ENCODE results near the gene SHMT2.

- TF ChIP-seq, protein P1, sequence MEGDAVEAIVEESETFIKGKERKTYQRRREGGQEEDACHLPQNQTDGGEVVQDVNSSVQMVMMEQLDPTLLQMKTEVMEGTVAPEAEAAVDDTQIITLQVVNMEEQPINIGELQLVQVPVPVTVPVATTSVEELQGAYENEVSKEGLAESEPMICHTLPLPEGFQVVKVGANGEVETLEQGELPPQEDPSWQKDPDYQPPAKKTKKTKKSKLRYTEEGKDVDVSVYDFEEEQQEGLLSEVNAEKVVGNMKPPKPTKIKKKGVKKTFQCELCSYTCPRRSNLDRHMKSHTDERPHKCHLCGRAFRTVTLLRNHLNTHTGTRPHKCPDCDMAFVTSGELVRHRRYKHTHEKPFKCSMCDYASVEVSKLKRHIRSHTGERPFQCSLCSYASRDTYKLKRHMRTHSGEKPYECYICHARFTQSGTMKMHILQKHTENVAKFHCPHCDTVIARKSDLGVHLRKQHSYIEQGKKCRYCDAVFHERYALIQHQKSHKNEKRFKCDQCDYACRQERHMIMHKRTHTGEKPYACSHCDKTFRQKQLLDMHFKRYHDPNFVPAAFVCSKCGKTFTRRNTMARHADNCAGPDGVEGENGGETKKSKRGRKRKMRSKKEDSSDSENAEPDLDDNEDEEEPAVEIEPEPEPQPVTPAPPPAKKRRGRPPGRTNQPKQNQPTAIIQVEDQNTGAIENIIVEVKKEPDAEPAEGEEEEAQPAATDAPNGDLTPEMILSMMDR (IDR thresholded peaks at IDR 0.05; ENCODE audit: insufficient read depth, low read depth, low read length), result no peak
- TF ChIP-seq EZH2 (IDR thresholded peaks at IDR 0.05; ENCODE audit: insufficient read depth, low read length), result no peak
Measured at GRCh38 chr12:57185906-57186508, 43.5 kb upstream of the SHMT2 start.
